Epithelial cell of proximal tubule (primary cell): Measurements from ENCODE around the gene BAZ2B. TPM values are rescaled to one million over a fixed set of nuclear protein-coding genes. Genes with fewer than 3 reads are reported as not detected.

Experiments used
- DNase-seq: peaks from one replicate; pipeline ENCODE4 v3.0.0-alpha.2; 2011; ENCODE audit warnings: low read depth
- H3K4me3 ChIP-seq: 2 replicates; pipeline ENCODE4 v1.5.1; 2011; ENCODE audit warnings: low read depth, mild to moderate bottlenecking, low read length
- CTCF ChIP-seq: conservative IDR thresholded peaks from 2 replicates; pipeline ENCODE4 v1.5.1; 2012; ENCODE audit warnings: low read depth, mild to moderate bottlenecking, low read length
- total RNA-seq: library from RNA; depleted of rRNA; stranded (reverse); fragments of >200 nt; gene quantifications from 2 replicates; pipeline ENCODE4 v1.2.3, GENCODE V29; 2015

BAZ2B gene
- total RNA-seq, 1 donor from 2014 or later = 34.1 TPM

- no peak for TF ChIP-seq CTCF
- no peak for DNase-seq
- no peak overlapping the region for H3K4me3 ChIP-seq
Measured at GRCh38 chr2:159297042-159297707, 319.2 kb downstream of the BAZ2B start.

GRCh38 chr2:159292157-159292556 is 324.2 kb downstream of the BAZ2B start:
- H3K4me3 ChIP-seq = no peak overlapping the region
- no peak for TF ChIP-seq CTCF
- DNase-seq = no peak

GRCh38 chr2:159290289-159290907 is 325.9 kb downstream of the BAZ2B start:
- no peak overlapping the region for H3K4me3 ChIP-seq
- peak; percentile 38 for DNase-seq
- TF ChIP-seq CTCF = no peak

- DNase-seq = no peak
- TF ChIP-seq CTCF = no peak
Measured at GRCh38 chr2:159287733-159288132, 328.6 kb downstream of the BAZ2B start.

GRCh38 chr2:159286709-159287441 is 329.5 kb downstream of the BAZ2B start:
- DNase-seq = peak; percentile 35
- peak overlapping the region; percentile 94 for H3K4me3 ChIP-seq
- TF ChIP-seq CTCF = no peak

More at GRCh38 chr2:159287733-159288132, 328.6 kb downstream of the BAZ2B start:
- no peak overlapping the region for H3K4me3 ChIP-seq

GRCh38 chr2:159285929-159286708 is 330.2 kb downstream of the BAZ2B start, which contains the start of gene WDSUB1:
Gene WDSUB1 (minus strand): TSS chr2:159286703. CDS start chr2:159283069, 3,634 bp downstream.
- TF ChIP-seq CTCF = no peak
- peak within 1 kb of the TSS; percentile 94 for H3K4me3 ChIP-seq
- peak; percentile 44 for DNase-seq
